Liver (tissue), 9 donors: ENCODE results near the gene RAB11A. TPM values are rescaled to one million over a fixed set of nuclear protein-coding genes. Genes with fewer than 3 reads are reported as not detected.

Source experiments
- DNase-seq: peaks from one replicate; pipeline ENCODE4 v3.0.0-alpha.2; 2017; ENCODE audit warnings: low spot score
- H3K27ac ChIP-seq, 2 donors: one replicate each; pipeline ENCODE4 v1.7.0; 2013; ENCODE audit warnings: inconsistent platforms in 2 of 2, low read length in 2 of 2, control low read depth in 1 of 2, low read depth in 1 of 2, mild to moderate bottlenecking in 1 of 2
- H3K27me3 ChIP-seq, 4 donors: one replicate each; pipeline versions ENCODE4 v1.6.1 to v1.7.0; 2013; ENCODE audit warnings: low read length in 3 of 4, inconsistent platforms in 1 of 4, mild to moderate bottlenecking in 1 of 4, moderate library complexity in 1 of 4; ENCODE audit not compliant: control insufficient read depth in 4 of 4, insufficient read depth in 4 of 4
- H3K36me3 ChIP-seq, 4 donors: one replicate each; pipeline versions ENCODE4 v1.6.1 to v1.7.0; 2013; ENCODE audit warnings: low read length in 3 of 4, mild to moderate bottlenecking in 3 of 4, low read depth in 1 of 4, moderate library complexity in 1 of 4; ENCODE audit not compliant: control insufficient read depth in 4 of 4, insufficient read depth in 3 of 4
- H3K4me1 ChIP-seq, 4 donors: one replicate each; pipeline versions ENCODE4 v1.6.1 to v1.7.0; 2013; ENCODE audit warnings: low read length in 3 of 4, mild to moderate bottlenecking in 3 of 4, moderate library complexity in 1 of 4; ENCODE audit not compliant: control insufficient read depth in 4 of 4, insufficient read depth in 4 of 4
- H3K4me3 ChIP-seq, 3 donors: one replicate each; pipeline versions ENCODE4 v1.6.1 to v1.7.0; 2013; ENCODE audit warnings: low read length in 3 of 3, control low read depth in 1 of 3, low read depth in 1 of 3, mild to moderate bottlenecking in 1 of 3
- H3K9ac ChIP-seq, 2 donors: one replicate each; pipeline ENCODE4 v1.7.0; 2013; ENCODE audit warnings: low read length in 2 of 2, mild to moderate bottlenecking in 2 of 2, moderate library complexity in 2 of 2, control low read depth in 1 of 2, low read depth in 1 of 2
- H3K9me3 ChIP-seq, 4 donors: one replicate each; pipeline versions ENCODE4 v1.6.1 to v1.7.0; 2013; ENCODE audit warnings: low read length in 3 of 4; ENCODE audit not compliant: control insufficient read depth in 4 of 4
- CTCF ChIP-seq: fragments of 150-350 bp; IDR thresholded peaks from 2 replicates; pipeline ENCODE4 v1.5.1; 2017; ENCODE audit warnings: improper control_type of control experiment, low read depth, low read length; ENCODE audit not compliant: missing input control
- EGR1 ChIP-seq, 2 donors: IDR thresholded peaks; 2 replicates each; pipeline ENCODE4 v1.6.1; 2016 to 2018; ENCODE audit warnings: antibody characterized with exemption in 2 of 2, low read depth in 2 of 2
- FOXA1 ChIP-seq: IDR thresholded peaks from 2 replicates; pipeline ENCODE4 v1.6.1; 2016; ENCODE audit warnings: antibody characterized with exemption
- FOXA2 ChIP-seq: IDR thresholded peaks from 2 replicates; pipeline ENCODE4 v1.6.1; 2016; ENCODE audit warnings: antibody characterized with exemption
- GABPA ChIP-seq, 2 donors: IDR thresholded peaks in 1 of 2; conservative IDR thresholded peaks in 1 of 2; 2 replicates each; pipeline ENCODE4 v1.6.1; 2016; ENCODE audit warnings: antibody characterized with exemption in 2 of 2, mild to moderate bottlenecking in 1 of 2, moderate library complexity in 1 of 2
- HNF4A ChIP-seq, 2 donors: conservative IDR thresholded peaks; 2 replicates each; pipeline ENCODE4 v1.6.1; 2016; ENCODE audit warnings: antibody characterized with exemption in 2 of 2, mild to moderate bottlenecking in 2 of 2
- HNF4G ChIP-seq: IDR thresholded peaks from 2 replicates; pipeline ENCODE4 v1.6.1; 2016; ENCODE audit warnings: antibody characterized with exemption
- JUND ChIP-seq, 2 donors: IDR thresholded peaks; 2 replicates each; pipeline ENCODE4 v1.6.1; 2016; ENCODE audit warnings: antibody characterized with exemption in 2 of 2
- NR2F2 ChIP-seq: IDR thresholded peaks from 2 replicates; pipeline ENCODE4 v1.6.1; 2016; ENCODE audit warnings: antibody characterized with exemption
- RAD21 ChIP-seq, 2 donors: IDR thresholded peaks; 2 replicates each; pipeline ENCODE4 v1.6.1; 2016; ENCODE audit warnings: antibody characterized with exemption in 2 of 2, mild to moderate bottlenecking in 2 of 2
- REST ChIP-seq: IDR thresholded peaks from 2 replicates; pipeline ENCODE4 v1.6.1; 2016; ENCODE audit warnings: antibody characterized with exemption, mild to moderate bottlenecking
- RXRA ChIP-seq, 2 donors: IDR thresholded peaks; 2 replicates each; pipeline ENCODE4 v1.6.1; 2017 to 2018; ENCODE audit warnings: antibody characterized with exemption in 2 of 2, mild to moderate bottlenecking in 1 of 2
- TAF1 ChIP-seq: conservative IDR thresholded peaks from 2 replicates; pipeline ENCODE4 v1.6.1; 2016; ENCODE audit warnings: antibody characterized with exemption, mild to moderate bottlenecking
- YY1 ChIP-seq: IDR thresholded peaks from 2 replicates; pipeline ENCODE4 v1.6.1; 2016; ENCODE audit warnings: antibody characterized with exemption, mild to moderate bottlenecking
- WGBS: extraction: QIAGEN DNeasy Blood & Tissue Kit; methylation state at CpG from one replicate; pipeline ENCODE4 v1.1.7; 2013; 5-methylcytosine and 5-hydroxymethylcytosine counted together
- polyA plus RNA-seq, 2 donors: library from polyadenylated mRNA; stranded (reverse) in 1 of 2; unstranded in 1 of 2; fragments of 200-250 nt in 1 of 2; fragments of >200 nt in 1 of 2; fragmentation: Nextera tagmentation in 1 of 2; extraction: Ambion mirVana in 1 of 2; gene quantifications; one replicate each; pipeline versions ENCODE4 v1.2.1 to v1.2.3, GENCODE V29; 2013 to 2015
- total RNA-seq, 2 donors: library from RNA; depleted of rRNA; stranded (reverse); fragments of >200 nt; gene quantifications; one replicate each; pipeline ENCODE4 v1.2.3, GENCODE V29; 2014
- TF ChIP-seq, protein P1 (sequence below): IDR thresholded peaks from 2 replicates; pipeline ENCODE4 v1.6.1; 2016; ENCODE audit warnings: antibody characterized with exemption
- donor health status: healthy.
- donor health status: healthy.
- donor health status: healthy.
- donor health status: healthy.
- donor health status: healthy.

The RAB11A gene
- total and polyA plus RNA-seq, 4 donors, result 40.6 to 100 (median 81.7) TPM

GRCh38 chr15:65884511-65884910 is 15.2 kb downstream of the RAB11A start (continued):
- TF ChIP-seq REST, result no peak
- TF ChIP-seq, protein P1, sequence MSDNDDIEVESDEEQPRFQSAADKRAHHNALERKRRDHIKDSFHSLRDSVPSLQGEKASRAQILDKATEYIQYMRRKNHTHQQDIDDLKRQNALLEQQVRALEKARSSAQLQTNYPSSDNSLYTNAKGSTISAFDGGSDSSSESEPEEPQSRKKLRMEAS, result no peak
- TF ChIP-seq NR2F2, result no peak
- no peak for TF ChIP-seq EGR1 (IDR thresholded peaks at IDR 0.05; ENCODE audit: low read depth in 2 of 2)
- no peak for TF ChIP-seq TAF1
- TF ChIP-seq GABPA (IDR thresholded peaks at IDR 0.05 in 1 of 2, conservative IDR thresholded peaks at IDR 0.05 in 1 of 2), result no peak

DNA sequence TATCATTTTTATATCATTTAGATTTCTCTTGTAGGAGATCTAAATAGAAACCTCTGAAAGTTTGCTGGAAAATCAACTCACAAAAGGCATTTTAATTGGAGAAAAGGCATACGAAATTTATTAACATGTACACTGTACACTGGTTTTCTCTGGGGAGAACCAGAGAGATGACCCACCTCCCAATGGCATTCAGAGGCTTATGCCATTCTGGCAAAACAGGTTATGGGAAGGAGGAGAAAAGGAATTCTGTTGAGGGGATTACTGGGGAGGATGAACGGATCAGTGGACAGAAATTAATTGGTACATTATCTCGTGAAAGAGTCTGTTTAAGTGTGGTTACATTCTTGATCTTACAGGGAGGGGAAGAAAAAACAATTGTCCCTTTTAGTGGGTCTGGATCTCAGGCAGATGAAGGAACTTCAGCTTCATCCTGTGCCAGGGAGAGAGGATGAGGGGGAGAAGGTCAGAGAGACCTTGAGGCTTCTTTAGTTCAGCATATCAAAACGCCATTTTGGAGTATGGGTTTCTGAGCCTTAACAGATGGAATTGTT is 16.5 kb downstream of the RAB11A start:
- Histone ChIP-seq H3K27ac (no peak overlapping the region), H3K27me3 (no peaks in the 10 kb centered on the region), H3K9me3 (no peaks in the 10 kb centered on the region), H3K9ac (no peak overlapping the region), H3K36me3 (peaks cover 4 to 35% (median 25%) of the 10 kb centered on the region in 4 donors), H3K4me1 (no peaks in the 10 kb centered on the region), H3K4me3 (no peak overlapping the region)
- DNase-seq, result no peak
- WGBS, result 79% methylated on average over 4 of the region's 4 CpGs
- no peak for TF ChIP-seq GABPA (IDR thresholded peaks at IDR 0.05 in 1 of 2, conservative IDR thresholded peaks at IDR 0.05 in 1 of 2)
- TF ChIP-seq RAD21 (IDR thresholded peaks at IDR 0.05), result no peak
- TF ChIP-seq, protein P1, result no peak
- TF ChIP-seq EGR1 (IDR thresholded peaks at IDR 0.05; ENCODE audit: low read depth in 2 of 2), result no peak
- no peak for TF ChIP-seq YY1
- no peak for TF ChIP-seq FOXA1
- TF ChIP-seq RXRA (IDR thresholded peaks at IDR 0.05), result no peak
- no peak for TF ChIP-seq FOXA2
- no peak for TF ChIP-seq JUND (IDR thresholded peaks at IDR 0.05)
- TF ChIP-seq HNF4A (conservative IDR thresholded peaks at IDR 0.05), result no peak

- no peak overlapping the region for H3K9ac ChIP-seq
- no peak for DNase-seq
- peaks cover 4 to 32% (median 21%) of the 10 kb centered on the region in 4 donors for H3K36me3 ChIP-seq
- no peaks in the 10 kb centered on the region for H3K27me3 ChIP-seq
- H3K9me3 ChIP-seq, result no peaks in the 10 kb centered on the region
- TF ChIP-seq JUND (IDR thresholded peaks at IDR 0.05) (no peak), YY1 (no peak), HNF4G (no peak), CTCF (no peak), RAD21 (IDR thresholded peaks at IDR 0.05) (no peak)
- no peaks in the 10 kb centered on the region for H3K4me1 ChIP-seq
- no peak overlapping the region for H3K4me3 ChIP-seq
- H3K27ac ChIP-seq, result no peak overlapping the region
- WGBS, result 89% methylated on average over 3 of the region's 3 CpGs
Observed at GRCh38 chr15:65887565-65887964, 18.3 kb downstream of the RAB11A start.
